GM06990 (cell line): ENCODE measurements around the gene B3GAT1.
"Not testable (repeated sequence)": the region's sequence is repeated elsewhere in the genome, so short reads cannot be mapped to it uniquely, and the experiment has no call there.

Source experiments
- DNase-seq: peaks from one replicate; pipeline ENCODE4 v3.0.0-alpha.2; 2011; ENCODE audit not compliant: insufficient read length; ENCODE audit errors: extremely low read depth
- H3K27me3 ChIP-seq: replicated peaks from 2 replicates; pipeline ENCODE4 v1.6.0; 2011; ENCODE audit warnings: low read length; ENCODE audit not compliant: control insufficient read depth, insufficient read depth
- H3K36me3 ChIP-seq: 2 replicates; pipeline ENCODE4 v1.5.1; 2011; ENCODE audit warnings: low read length; ENCODE audit not compliant: control insufficient read depth, insufficient read depth
- H3K4me3 ChIP-seq: replicated peaks from 2 replicates; pipeline ENCODE4 v1.5.1; 2011; ENCODE audit warnings: low read depth, mild to moderate bottlenecking, control low read depth, low read length
- TF ChIP-seq, protein P1 (sequence below): IDR thresholded peaks from 2 replicates; pipeline ENCODE4 v1.5.1; 2011; ENCODE audit warnings: low read length, control low read depth, mild to moderate bottlenecking, inconsistent platforms; ENCODE audit not compliant: insufficient read depth, poor library complexity, severe bottlenecking

The B3GAT1 gene, protein sequence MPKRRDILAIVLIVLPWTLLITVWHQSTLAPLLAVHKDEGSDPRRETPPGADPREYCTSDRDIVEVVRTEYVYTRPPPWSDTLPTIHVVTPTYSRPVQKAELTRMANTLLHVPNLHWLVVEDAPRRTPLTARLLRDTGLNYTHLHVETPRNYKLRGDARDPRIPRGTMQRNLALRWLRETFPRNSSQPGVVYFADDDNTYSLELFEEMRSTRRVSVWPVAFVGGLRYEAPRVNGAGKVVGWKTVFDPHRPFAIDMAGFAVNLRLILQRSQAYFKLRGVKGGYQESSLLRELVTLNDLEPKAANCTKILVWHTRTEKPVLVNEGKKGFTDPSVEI

DNA sequence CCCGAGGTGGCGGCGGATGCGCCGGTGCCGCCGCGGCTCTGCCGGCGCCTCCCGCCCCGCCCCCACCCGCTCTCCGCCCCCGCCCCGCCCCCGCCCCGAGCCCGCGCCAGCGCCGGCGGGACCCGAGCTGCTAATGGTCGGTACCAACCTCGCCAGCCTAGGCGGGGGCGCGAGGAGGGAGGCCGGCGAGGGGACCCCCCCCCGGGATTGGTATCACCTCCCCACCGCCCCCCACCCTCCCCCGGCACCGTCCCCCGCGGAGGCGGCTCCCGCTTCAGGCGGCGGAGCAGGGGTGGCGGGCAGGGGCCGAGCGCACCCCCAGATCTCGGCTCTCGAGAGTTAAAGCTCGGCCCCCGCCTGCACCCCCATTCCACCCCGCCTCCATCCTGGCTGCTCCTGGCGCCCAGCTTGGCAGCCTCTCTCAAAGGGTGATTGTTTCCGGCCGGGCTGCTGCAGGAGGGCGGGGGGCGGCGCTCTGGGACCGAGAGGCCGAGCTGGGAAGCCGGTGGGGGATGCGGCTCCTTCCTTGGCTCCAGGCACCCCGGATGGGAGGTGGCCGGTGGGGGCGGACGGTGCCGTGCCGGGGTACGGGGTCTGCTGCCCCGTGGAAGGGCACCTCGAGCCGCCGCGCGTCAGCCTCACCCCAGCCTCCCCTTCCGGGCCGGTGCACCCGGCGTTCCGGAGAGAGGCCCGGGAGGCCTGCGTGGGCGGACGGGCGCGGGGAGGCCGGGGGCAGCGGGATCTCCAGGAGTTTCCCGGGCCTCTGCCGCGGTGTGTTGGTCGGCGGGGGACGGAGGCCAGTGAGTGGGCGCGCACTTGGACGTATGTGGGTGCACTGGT lies at the start of gene B3GAT1:
B3GAT1 (minus strand) TSS at position 40 of the 840 bp plus-strand sequence. CDS start 24,583 bp downstream, outside the sequence.
- TF ChIP-seq, protein P1, sequence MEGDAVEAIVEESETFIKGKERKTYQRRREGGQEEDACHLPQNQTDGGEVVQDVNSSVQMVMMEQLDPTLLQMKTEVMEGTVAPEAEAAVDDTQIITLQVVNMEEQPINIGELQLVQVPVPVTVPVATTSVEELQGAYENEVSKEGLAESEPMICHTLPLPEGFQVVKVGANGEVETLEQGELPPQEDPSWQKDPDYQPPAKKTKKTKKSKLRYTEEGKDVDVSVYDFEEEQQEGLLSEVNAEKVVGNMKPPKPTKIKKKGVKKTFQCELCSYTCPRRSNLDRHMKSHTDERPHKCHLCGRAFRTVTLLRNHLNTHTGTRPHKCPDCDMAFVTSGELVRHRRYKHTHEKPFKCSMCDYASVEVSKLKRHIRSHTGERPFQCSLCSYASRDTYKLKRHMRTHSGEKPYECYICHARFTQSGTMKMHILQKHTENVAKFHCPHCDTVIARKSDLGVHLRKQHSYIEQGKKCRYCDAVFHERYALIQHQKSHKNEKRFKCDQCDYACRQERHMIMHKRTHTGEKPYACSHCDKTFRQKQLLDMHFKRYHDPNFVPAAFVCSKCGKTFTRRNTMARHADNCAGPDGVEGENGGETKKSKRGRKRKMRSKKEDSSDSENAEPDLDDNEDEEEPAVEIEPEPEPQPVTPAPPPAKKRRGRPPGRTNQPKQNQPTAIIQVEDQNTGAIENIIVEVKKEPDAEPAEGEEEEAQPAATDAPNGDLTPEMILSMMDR, result no peak
- Histone ChIP-seq H3K27me3 (peaks cover 1% of the 10 kb centered on the region), H3K36me3 (no peaks in the 10 kb centered on the region), H3K4me3 (no peak within 1 kb of the TSS)
- no peak for DNase-seq

DNA sequence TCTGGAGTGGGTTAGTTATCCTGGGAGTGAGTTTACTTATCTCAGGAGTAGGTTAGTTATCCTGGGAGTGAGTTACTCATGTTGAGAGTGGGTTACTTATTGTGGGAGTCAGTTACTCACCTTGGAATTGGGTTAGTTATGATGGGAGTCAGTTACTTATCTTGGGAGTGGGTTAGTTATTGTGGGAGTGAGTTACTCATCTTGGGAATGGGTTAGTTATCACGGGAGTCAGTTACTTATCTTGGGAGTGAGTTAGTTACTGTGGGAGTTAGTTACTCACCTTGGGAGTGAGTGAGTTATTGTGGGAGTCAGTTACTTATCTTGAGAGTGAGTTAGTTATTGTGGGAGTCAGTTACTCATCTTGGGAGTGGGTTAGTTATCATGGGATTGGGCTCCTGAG lies 49.6 kb upstream of the B3GAT1 start:
- Histone ChIP-seq H3K4me3 (no peak overlapping the region), H3K27me3 (peaks cover 3% of the 10 kb centered on the region; the same call in 1 of the 2 replicates), H3K36me3 (no peaks in the 10 kb centered on the region)
- TF ChIP-seq, protein P1, result no peak
- DNase-seq, result no peak

DNA sequence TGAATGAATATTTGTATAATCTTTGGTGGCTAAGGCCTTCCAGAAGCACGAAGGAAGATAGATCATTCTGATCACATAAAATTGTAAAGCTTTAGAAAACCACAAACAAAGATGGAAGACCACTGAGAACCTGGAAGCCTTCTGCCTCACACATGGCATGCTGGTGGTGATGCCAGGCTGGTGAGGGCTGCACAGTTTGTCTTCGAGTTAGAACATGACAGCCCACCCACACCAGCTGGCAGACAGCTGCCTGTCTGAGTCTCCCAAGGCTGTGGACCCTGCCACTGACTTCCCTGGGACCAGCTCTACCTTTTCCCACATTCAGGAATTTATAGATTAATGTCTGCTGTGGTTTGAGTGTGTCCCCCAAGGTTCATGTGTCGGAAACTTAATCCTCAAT lies 48.8 kb upstream of the B3GAT1 start:
- H3K27me3 ChIP-seq, result no peaks in the 10 kb centered on the region; the same call in 1 of the 2 replicates
- H3K4me3 ChIP-seq, result no peak overlapping the region
- TF ChIP-seq, protein P1, result no peak
- DNase-seq, result no peak
- no peaks in the 10 kb centered on the region for H3K36me3 ChIP-seq

DNA sequence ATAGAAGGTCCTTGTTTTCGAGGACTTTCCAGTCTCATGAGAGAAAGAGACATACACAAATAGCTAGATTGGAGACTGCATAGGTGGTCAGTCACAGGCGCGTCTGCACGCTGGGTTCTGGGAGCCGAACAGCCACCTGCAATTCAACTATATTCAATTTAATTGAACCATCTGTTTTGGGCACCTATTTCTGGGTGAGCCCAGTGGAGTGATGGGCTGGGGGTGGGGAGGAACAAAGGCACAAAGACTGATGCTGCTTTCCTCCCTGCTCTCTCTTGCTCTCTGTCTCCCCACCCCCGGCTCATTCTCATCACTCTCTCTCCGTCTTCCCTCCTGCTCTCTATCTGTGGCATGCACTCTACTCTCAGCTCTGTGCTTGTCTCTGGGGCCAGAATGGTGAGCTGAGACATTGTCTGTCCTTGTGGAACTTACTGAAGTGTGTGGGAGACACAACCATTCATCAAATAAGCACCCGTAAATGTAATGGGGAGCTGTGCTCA lies 48.1 kb upstream of the B3GAT1 start:
- Histone ChIP-seq H3K27me3 (no peaks in the 10 kb centered on the region; the same call in 1 of the 2 replicates), H3K4me3 (no peak overlapping the region), H3K36me3 (no peaks in the 10 kb centered on the region)
- no peak for DNase-seq
- TF ChIP-seq, protein P1, result no peak

DNA sequence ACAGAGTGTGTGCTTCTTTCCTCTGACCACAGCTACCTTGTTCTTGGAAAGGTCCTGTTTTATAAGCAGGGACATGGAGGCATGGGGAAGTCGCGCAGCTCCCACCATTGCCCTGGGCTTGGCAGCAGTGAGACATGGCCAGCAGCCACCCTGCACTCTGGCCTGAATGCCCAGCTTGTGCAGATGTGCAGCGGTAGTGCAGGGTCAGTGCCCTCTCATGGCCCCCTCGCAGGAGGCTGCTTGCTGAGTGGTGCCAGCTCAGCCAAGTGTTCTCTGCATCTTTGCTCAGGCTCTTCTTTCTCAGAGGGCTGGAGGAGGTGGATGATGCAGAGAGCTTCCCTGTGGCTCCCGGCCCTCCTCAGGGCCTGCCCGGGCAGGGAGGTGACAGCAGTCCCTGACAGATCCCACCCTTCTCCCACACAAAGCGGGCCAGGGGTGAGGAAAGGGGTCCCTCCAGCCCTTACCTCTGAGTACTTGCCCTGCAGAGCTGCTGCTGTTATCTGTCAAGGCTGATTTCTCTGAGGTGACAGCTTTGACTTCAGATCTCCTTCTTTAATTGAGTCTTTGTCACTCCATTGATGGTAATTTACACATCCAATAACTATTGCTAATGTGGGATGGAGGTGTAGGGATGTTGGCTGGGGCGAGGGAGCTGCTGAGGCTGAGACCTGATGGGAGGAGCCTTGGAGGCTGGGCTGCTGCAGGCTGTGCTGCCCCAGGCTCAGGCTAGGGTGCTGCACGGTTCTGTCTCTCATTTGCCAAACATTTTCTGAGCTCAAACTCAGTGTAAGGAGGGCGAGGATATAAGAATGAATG lies 47.4 kb upstream of the B3GAT1 start:
- Histone ChIP-seq H3K36me3 (no peaks in the 10 kb centered on the region), H3K27me3 (no peaks in the 10 kb centered on the region), H3K4me3 (no peak overlapping the region)
- DNase-seq, result no peak
- TF ChIP-seq, protein P1, result no peak

DNA sequence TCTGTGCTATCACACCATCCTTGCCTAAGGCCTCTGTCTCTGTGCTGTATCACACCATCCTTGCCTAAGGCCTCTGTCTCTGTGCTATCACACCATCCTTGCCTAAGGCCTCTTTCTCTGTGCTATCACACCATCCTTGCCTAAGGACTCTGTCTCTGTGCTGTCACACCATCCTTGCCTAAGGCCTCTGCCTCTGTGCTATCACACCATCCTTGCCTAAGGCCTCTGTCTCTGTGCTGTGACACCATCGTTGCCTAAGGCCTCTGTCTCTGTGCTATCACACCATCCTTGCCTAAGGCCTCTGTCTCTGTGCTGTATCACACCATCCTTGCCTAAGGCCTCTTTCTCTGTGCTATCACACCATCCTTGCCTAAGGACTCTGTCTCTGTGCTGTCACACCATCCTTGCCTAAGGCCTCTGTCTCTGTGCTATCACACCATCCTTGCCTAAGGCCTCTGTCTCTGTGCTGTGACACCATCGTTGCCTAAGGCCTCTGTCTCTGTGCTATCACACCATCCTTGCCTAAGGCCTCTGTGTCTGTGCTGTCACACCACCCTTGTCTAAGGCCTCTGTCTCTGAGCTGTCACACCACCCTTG lies 45.5 kb upstream of the B3GAT1 start:
- DNase-seq, H3K4me3 ChIP-seq, H3K36me3 ChIP-seq, H3K27me3 ChIP-seq: not testable (repeated sequence)
